HCT116 (cell line): ENCODE measurements around the gene IL36B. TPM values are rescaled to one million over a fixed set of nuclear protein-coding genes. Genes with fewer than 3 reads are reported as not detected.

Experiments
- ATAC-seq: fragments of 200-7000 bp; cut with Tn5 transposase; 2 replicates; pipeline ENCODE4 v1.9.1; 2020; ENCODE audit warnings: mild to moderate bottlenecking, moderate library complexity
- BruUV-seq: library from RNA; stranded (reverse); fragments of 400-500 nt; replicated peaks from 2 replicates; lab custom pipeline; 2021; lab: Mats Ljungman, UMichigan
- CTCF ChIA-PET: fragments of 300-600 bp; sonication (Branson Sonifier 250); formaldehyde crosslinking; loops from one replicate; lab custom pipeline; 2021; ENCODE audit warnings: antibody characterized with exemption; lab: Charles Lee
- POLR2A ChIA-PET: fragments of 300-600, 350-600 bp; sonication (Branson Sonifier 250); formaldehyde crosslinking; loops from one replicate; lab custom pipeline; 2021; ENCODE audit warnings: antibody characterized with exemption; lab: Charles Lee
- RAD21 ChIA-PET, 2 experiments: fragments of 300-600 bp; sonication (Branson Sonifier 250); formaldehyde crosslinking; loops; one replicate each; lab custom pipeline; 2023; ENCODE audit warnings: low total read pairs in 2 of 2; ENCODE audit not compliant: uncharacterized antibody in 2 of 2, unreplicated experiment in 2 of 2, low non-redundant PET in 1 of 2; lab: Charles Lee
- DNase-seq: peaks from one replicate; pipeline ENCODE4 v3.0.0-alpha.2; 2010; ENCODE audit warnings: low read depth, low spot score
- H2AFZ ChIP-seq: fragments of 200-600 bp; shearing (Covaris generic), sonication (generic); 2 replicates; pipeline ENCODE4 v1.6.1; 2017; ENCODE audit warnings: low read depth, mixed run types, mixed read lengths, antibody characterized with exemption, low read length; ENCODE audit not compliant: poor library complexity, severe bottlenecking
- H3K27ac ChIP-seq: 2 replicates; pipeline ENCODE4 v1.5.1; 2012; ENCODE audit warnings: low read depth, low read length
- H3K27me3 ChIP-seq: fragments of 200-600 bp; sonication (generic); 2 replicates; pipeline ENCODE4 v1.6.1; 2016; ENCODE audit warnings: mixed run types, low read length, mixed read lengths; ENCODE audit not compliant: insufficient read depth
- H3K36me3 ChIP-seq, 2 experiments: fragments of 200-500 bp in 1 of 2; fragments of 200-600 bp in 1 of 2; sonication (Bioruptor generic) in 1 of 2; sonication (generic) in 1 of 2; 2 replicates each; pipeline versions ENCODE4 v1.5.1 to v1.6.1; 2014 to 2016; ENCODE audit warnings: low read length in 2 of 2, inconsistent platforms in 1 of 2, mixed read lengths in 1 of 2, mixed run types in 1 of 2; ENCODE audit not compliant: insufficient read depth in 2 of 2, control insufficient read depth in 1 of 2
- H3K4me1 ChIP-seq, 2 experiments: fragments of 200-600 bp in 1 of 2; sonication (generic) in 1 of 2; 2 replicates each; pipeline versions ENCODE4 v1.5.1 to v1.6.1; 2012 to 2017; ENCODE audit warnings: low read length in 2 of 2, inconsistent platforms in 1 of 2, mild to moderate bottlenecking in 1 of 2, mixed read lengths in 1 of 2, mixed run types in 1 of 2, moderate library complexity in 1 of 2; ENCODE audit not compliant: insufficient read depth in 2 of 2, control insufficient read depth in 1 of 2
- H3K4me2 ChIP-seq: fragments of 200-600 bp; sonication (generic); 2 replicates; pipeline ENCODE4 v1.6.1; 2017; ENCODE audit warnings: mixed run types, low read length, mixed read lengths
- H3K4me3 ChIP-seq, 2 experiments: fragments of 200-600 bp in 1 of 2; sonication (generic) in 1 of 2; replicated peaks in 1 of 2; 2 replicates each; pipeline ENCODE4 v1.5.1; 2011 to 2016; ENCODE audit warnings: low read length in 2 of 2, control low read depth in 1 of 2, low read depth in 1 of 2, mild to moderate bottlenecking in 1 of 2, mixed read lengths in 1 of 2, mixed run types in 1 of 2
- H3K79me2 ChIP-seq: fragments of 200-600 bp; sonication (generic); 2 replicates; pipeline ENCODE4 v1.6.1; 2017; ENCODE audit warnings: mild to moderate bottlenecking, mixed run types, low read length, moderate library complexity, mixed read lengths; ENCODE audit not compliant: insufficient read depth
- H3K9ac ChIP-seq: fragments of 200-600 bp; sonication (generic); 2 replicates; pipeline ENCODE4 v1.6.1; 2016; ENCODE audit warnings: low read length, mixed read lengths
- H3K9me2 ChIP-seq: fragments of 200-600 bp; sonication (generic), shearing (Covaris generic); 2 replicates; pipeline ENCODE4 v1.6.1; 2017; ENCODE audit warnings: mixed run types, mild to moderate bottlenecking, moderate library complexity; ENCODE audit not compliant: insufficient read depth
- H3K9me3 ChIP-seq, 2 experiments: fragments of 200-500 bp in 1 of 2; fragments of 200-600 bp in 1 of 2; sonication (Bioruptor generic) in 1 of 2; sonication (generic) in 1 of 2; 2 replicates each; pipeline ENCODE4 v1.6.1; 2014 to 2017; ENCODE audit warnings: low read length in 2 of 2, mixed read lengths in 2 of 2, inconsistent platforms in 1 of 2, low read depth in 1 of 2, mild to moderate bottlenecking in 1 of 2, mixed run types in 1 of 2, moderate library complexity in 1 of 2; ENCODE audit not compliant: control insufficient read depth in 1 of 2, insufficient read depth in 1 of 2
- H4K20me1 ChIP-seq: fragments of 200-600 bp; sonication (generic), shearing (Covaris generic); 2 replicates; pipeline ENCODE4 v1.6.1; 2017; ENCODE audit warnings: mixed run types, mild to moderate bottlenecking, moderate library complexity; ENCODE audit not compliant: insufficient read depth
- CTCF ChIP-seq, 3 experiments: fragments of 200-600 bp in 1 of 3; sonication (generic) in 1 of 3; IDR thresholded peaks in 2 of 3; conservative IDR thresholded peaks in 1 of 3; 2 replicates each; pipeline ENCODE4 v1.5.1; 2012 to 2017; ENCODE audit warnings: low read depth in 2 of 3, low read length in 2 of 3, antibody characterized with exemption in 1 of 3, borderline replicate concordance in 1 of 3, control low read depth in 1 of 3, mild to moderate bottlenecking in 1 of 3, mixed read lengths in 1 of 3, mixed run types in 1 of 3, moderate library complexity in 1 of 3; ENCODE audit not compliant: insufficient read depth in 1 of 3
- ELF1 ChIP-seq: IDR thresholded peaks from 2 replicates; pipeline ENCODE4 v1.6.1; 2012; ENCODE audit warnings: low read depth, borderline replicate concordance
- FOSL1 ChIP-seq: IDR thresholded peaks from 2 replicates; pipeline ENCODE4 v1.6.1; 2012; ENCODE audit warnings: low read depth
- REST ChIP-seq: IDR thresholded peaks from 2 replicates; pipeline ENCODE4 v1.6.1; 2012; ENCODE audit warnings: low read depth
- YY1 ChIP-seq: IDR thresholded peaks from 2 replicates; pipeline ENCODE4 v1.6.1; 2011; ENCODE audit warnings: low read length, low read depth, moderate library complexity, mild to moderate bottlenecking; ENCODE audit not compliant: insufficient replicate concordance; ENCODE audit errors: extremely low read depth
- ZNF274 ChIP-seq: fragments of 200-500 bp; sonication (Bioruptor generic); IDR thresholded peaks from 2 replicates; pipeline ENCODE4 v1.6.1; 2014; ENCODE audit warnings: mild to moderate bottlenecking, low read depth, low read length, inconsistent platforms
- intact Hi-C: fragments of 100-400 bp; cut with micrococcal nuclease; formaldehyde crosslinking; loops from 2 replicates; pipeline ENCODE4 v1.10.0; 2022
- total RNA-seq: library from RNA; stranded (reverse); gene quantifications from one replicate; pipeline ENCODE4 v1.2.1, GENCODE V29; 2021; ENCODE audit not compliant: unreplicated experiment

Gene IL36B
- total RNA-seq, 1 experiment from 2014 or later, result not detected

- BruUV-seq, result no TSS peak
- ChIA-PET RAD21 (no interaction called here), POLR2A (no interaction called here), CTCF (no interaction called here)
- Histone ChIP-seq H4K20me1 (no peaks in the 10 kb centered on the region), H3K9ac (no peak overlapping the region), H3K79me2 (no peaks in the 10 kb centered on the region), H3K9me2 (no peaks in the 10 kb centered on the region), H3K27ac (no peak overlapping the region), H2AFZ (no peak overlapping the region), H3K36me3 (no peaks in the 10 kb centered on the region), H3K4me1 (peaks cover 0 to 4% of the 10 kb centered on the region in 2 experiments; a peak in 1 of 4 replicates), H3K4me3 (no peak overlapping the region), H3K4me2 (no peak overlapping the region), H3K9me3 (no peaks in the 10 kb centered on the region), H3K27me3 (no peaks in the 10 kb centered on the region)
- TF ChIP-seq ELF1 (no peak), FOSL1 (no peak), ZNF274 (no peak), YY1 (no peak), CTCF (IDR thresholded peaks at IDR 0.05 in 2 of 3, conservative IDR thresholded peaks at IDR 0.05 in 1 of 3; ENCODE audit: borderline replicate concordance in 1 of 3, insufficient read depth in 1 of 3, low read depth in 2 of 3, low read length in 2 of 3) (no peak), REST (no peak)
- intact Hi-C loops, result no loop called here
- no peak for ATAC-seq
- DNase-seq, result no peak
Measured at GRCh38 chr2:113060796-113061195, 8.1 kb upstream of the IL36B start.
